ENCODE measurements around the gene DIP2A. TPM values are rescaled to one million over a fixed set of nuclear protein-coding genes. Genes with fewer than 3 reads are reported as not detected.

DIP2A gene
- total and polyA plus RNA-seq, 9 donors: 20.5 to 40.3 (median 32.0) TPM

- no peak for TF ChIP-seq CTCF (IDR thresholded peaks at IDR 0.05)
- TF ChIP-seq POLR2A (IDR thresholded peaks at IDR 0.05): no peak
- no peak for TF ChIP-seq EP300 (IDR thresholded peaks at IDR 0.05)
- WGBS, 3 donors: 93 to 96% (median 96%) methylated on average over 5 of the region's 5 CpGs
Observed at GRCh38 chr21:46552865-46553379, 94.2 kb downstream of the DIP2A start.

GRCh38 chr21:46553993-46554392 lies 95.3 kb downstream of the DIP2A start:
- no peak for DNase-seq
- H3K4me1 ChIP-seq (ENCODE audit: insufficient read depth): peaks cover 3% of the 10 kb centered on the region
- WGBS, 3 donors: 92 to 96% (median 95%) methylated on average over 13 of the region's 13 CpGs
- H3K36me3 ChIP-seq: no peaks in the 10 kb centered on the region
- no peaks in the 10 kb centered on the region for H3K27me3 ChIP-seq
- H3K27ac ChIP-seq: no peak overlapping the region
- no peak overlapping the region for H3K4me3 ChIP-seq
- intact Hi-C loops (cut with DNase I): no loop called here
- H3K9me3 ChIP-seq: no peaks in the 10 kb centered on the region
- TF ChIP-seq POLR2A (IDR thresholded peaks at IDR 0.05) (no peak), EP300 (IDR thresholded peaks at IDR 0.05) (no peak), CTCF (IDR thresholded peaks at IDR 0.05) (no peak)

More at GRCh38 chr21:46552865-46553379, 94.2 kb downstream of the DIP2A start:
- intact Hi-C loops (cut with DNase I): no loop called here
- Histone ChIP-seq H3K9me3 (no peaks in the 10 kb centered on the region), H3K4me1 (ENCODE audit: insufficient read depth) (peaks cover under 1% of the 10 kb centered on the region), H3K27me3 (no peaks in the 10 kb centered on the region), H3K36me3 (no peaks in the 10 kb centered on the region), H3K4me3 (no peak overlapping the region), H3K27ac (no peak overlapping the region)
- DNase-seq: no peak

GRCh38 chr21:46554431-46555224 lies 95.9 kb downstream of the DIP2A start:
- H3K36me3 ChIP-seq: no peaks in the 10 kb centered on the region
- 87 to 89% (median 88%) methylated on average over 30 of the region's 30 CpGs for WGBS, 3 donors
- H3K4me3 ChIP-seq: no peak overlapping the region
- intact Hi-C loops (cut with DNase I): no loop called here
- TF ChIP-seq CTCF (IDR thresholded peaks at IDR 0.05): no peak
- TF ChIP-seq POLR2A (IDR thresholded peaks at IDR 0.05): no peak
- TF ChIP-seq EP300 (IDR thresholded peaks at IDR 0.05): no peak
- H3K27ac ChIP-seq: no peak overlapping the region
- no peak for DNase-seq
- no peaks in the 10 kb centered on the region for H3K9me3 ChIP-seq
- no peaks in the 10 kb centered on the region for H3K27me3 ChIP-seq
- H3K4me1 ChIP-seq (ENCODE audit: insufficient read depth): peaks cover 7% of the 10 kb centered on the region

- DNase-seq: no peak
- H3K27ac ChIP-seq: no peak overlapping the region
- TF ChIP-seq POLR2A (IDR thresholded peaks at IDR 0.05): no peak
- no peak for TF ChIP-seq EP300 (IDR thresholded peaks at IDR 0.05)
- TF ChIP-seq CTCF (IDR thresholded peaks at IDR 0.05): no peak
- H3K27me3 ChIP-seq: no peaks in the 10 kb centered on the region
- WGBS, 3 donors: 81 to 90% (median 82%) methylated on average over 9 of the region's 9 CpGs
- peaks cover 10% of the 10 kb centered on the region for H3K4me1 ChIP-seq (ENCODE audit: insufficient read depth)
- H3K9me3 ChIP-seq: no peaks in the 10 kb centered on the region
- intact Hi-C loops (cut with DNase I): no loop called here
- H3K4me3 ChIP-seq: no peak overlapping the region
- H3K36me3 ChIP-seq: no peaks in the 10 kb centered on the region
Observed at GRCh38 chr21:46555225-46555617, 96.5 kb downstream of the DIP2A start.

Data from ovary (tissue), 9 donors.